ENCODE measurements around the gene JOSD1.

JOSD1 gene

DNA sequence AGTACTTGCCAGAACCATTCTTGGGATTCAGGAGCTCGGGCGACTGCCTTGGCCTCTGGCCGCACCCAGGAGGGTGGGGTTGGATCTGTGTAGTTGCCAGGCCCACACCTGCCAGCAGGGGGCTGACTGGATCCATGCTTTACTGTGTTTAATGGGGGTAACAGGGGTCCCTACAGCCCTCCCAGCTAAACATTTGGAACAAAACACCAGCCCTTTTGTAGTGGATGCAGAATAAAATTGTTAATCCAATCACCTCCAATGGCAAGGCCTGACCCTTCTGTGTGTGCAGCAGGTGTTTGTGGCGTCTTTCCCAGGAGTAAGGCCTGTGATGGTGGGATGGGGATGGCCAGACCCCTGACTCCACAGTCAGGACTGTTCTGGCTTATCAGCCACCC is 32.6 kb upstream of the JOSD1 start:
- DNase-seq (ENCODE audit: low spot score) = peak; percentile 65

DNA sequence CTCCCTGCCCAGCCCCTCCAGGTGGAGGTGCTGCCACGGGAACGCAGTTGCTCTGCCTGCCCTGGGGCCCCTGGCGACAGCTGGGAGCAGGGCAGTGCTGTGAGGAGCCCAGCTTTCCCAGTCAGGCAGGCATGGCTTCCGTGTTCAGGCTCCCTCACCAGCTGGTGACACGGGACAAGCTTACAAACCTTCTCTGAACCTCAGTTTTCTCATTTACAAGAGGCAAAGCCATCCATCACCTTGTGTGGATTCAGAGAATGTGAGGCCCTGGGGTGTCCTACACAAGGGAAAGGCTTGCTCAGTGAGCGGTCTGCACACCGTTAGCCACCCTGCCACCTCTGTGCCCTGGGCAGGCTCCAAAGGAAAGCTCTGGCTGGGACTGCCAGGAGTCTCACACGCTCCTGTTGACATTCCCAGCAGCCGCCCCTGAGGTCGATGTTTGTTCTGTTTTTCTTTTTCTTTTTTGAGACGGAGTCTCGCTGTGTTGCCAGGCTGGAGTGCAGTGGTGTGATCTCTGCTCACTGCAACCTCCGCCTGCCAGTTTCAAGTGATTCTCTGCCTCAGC is 31.6 kb upstream of the JOSD1 start:
- DNase-seq (ENCODE audit: low spot score) = no peak

GRCh38 chr22:38731703-38732161 is 31.0 kb upstream of the JOSD1 start:
- DNase-seq (ENCODE audit: low spot score) = no peak

DNA sequence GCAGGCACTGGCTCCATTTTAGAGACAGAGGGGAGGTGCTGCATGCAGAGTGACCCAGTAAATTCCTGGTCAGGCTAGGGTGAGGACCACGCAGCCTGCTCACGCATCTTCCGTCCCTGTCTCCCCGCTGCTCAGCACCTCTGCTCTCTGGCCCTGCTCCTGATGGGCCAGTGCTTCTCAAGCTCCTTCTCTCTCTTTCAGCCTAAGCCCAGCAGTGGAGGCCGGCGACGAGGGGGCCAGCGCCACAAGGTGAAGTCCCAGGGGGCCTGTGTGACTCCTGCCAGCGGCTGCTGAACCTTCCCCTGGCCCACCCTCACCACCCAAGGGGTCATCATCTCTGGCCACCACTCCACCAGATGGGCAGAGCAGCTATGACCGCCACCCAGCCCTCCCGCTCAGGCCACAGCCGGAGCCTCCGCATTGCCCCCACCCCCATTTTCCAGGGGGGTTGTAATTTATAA is 29.7 kb upstream of the JOSD1 start:
- no peak for DNase-seq (ENCODE audit: low spot score)

DNA sequence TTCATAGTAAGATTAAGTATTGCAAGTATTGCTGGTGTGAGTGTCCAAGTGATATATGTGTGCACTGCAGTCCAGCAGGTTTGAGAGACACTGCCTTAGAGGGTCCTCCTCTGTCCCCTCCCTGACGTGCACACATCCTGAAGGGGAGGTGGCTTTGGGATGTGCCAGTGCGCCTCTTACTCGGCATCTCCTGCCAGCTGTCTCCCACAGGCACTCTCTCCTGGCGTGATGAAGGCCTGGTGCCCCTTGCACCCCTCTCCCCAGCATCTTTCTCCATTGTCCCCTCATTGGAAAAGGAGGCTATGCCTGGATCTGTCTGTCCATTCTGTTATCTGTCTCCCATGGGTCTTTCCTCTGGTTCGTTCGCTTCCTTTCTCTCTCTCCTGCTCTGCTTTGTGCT is 29.2 kb upstream of the JOSD1 start:
- no peak for DNase-seq (ENCODE audit: low spot score)

DNA sequence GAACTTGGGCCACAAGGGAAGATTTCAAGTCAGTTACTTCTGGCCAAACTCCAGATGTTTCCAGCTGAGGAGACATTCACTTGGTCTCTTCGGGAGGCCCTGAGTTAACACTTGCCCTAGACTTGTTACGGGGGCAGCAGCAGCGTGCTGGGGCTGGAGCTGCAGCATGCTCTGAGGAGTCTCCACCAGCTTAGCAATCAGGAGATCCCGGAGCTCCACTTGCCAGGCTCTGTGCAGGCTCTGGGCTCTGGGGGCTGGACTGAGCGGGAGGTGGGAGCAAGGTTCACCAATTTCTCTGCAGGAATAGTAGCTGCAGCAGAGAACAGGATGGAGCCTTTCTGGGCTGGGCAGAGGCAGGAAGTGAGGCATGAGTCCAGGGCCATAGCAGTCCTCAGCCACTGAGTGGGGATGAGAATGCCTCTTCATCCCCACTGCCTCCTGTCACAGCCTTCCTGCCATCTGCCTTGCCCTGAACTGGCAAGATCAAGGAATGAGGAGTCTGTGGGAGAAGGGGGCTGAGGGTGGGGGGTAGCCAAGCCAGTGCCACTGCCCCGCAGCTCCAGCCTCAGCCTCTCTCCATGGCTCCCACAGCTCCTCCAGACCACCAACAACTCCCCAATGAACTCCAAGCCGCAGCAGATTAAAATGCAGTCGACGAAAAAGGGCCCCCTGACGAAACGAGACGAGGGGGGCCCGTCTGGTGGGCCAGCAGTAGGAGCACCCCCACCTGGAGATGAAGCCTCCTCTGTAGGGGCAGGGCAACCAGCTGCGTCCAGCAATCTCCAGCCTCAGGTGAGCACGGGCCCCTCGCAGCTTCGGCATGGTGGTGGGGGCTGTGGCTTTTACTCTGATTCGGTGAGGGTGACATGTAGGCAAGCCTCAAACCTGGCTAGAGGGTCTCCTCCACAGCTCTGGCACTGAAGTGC is 28.4 kb upstream of the JOSD1 start:
- DNase-seq (ENCODE audit: low spot score) = no peak

- DNase-seq (ENCODE audit: low spot score) = no peak
Measured at GRCh38 chr22:38727530-38728451, 27.0 kb upstream of the JOSD1 start.

- no peak for DNase-seq (ENCODE audit: low spot score)
Measured at GRCh38 chr22:38727123-38727522, 26.4 kb upstream of the JOSD1 start.

DNA sequence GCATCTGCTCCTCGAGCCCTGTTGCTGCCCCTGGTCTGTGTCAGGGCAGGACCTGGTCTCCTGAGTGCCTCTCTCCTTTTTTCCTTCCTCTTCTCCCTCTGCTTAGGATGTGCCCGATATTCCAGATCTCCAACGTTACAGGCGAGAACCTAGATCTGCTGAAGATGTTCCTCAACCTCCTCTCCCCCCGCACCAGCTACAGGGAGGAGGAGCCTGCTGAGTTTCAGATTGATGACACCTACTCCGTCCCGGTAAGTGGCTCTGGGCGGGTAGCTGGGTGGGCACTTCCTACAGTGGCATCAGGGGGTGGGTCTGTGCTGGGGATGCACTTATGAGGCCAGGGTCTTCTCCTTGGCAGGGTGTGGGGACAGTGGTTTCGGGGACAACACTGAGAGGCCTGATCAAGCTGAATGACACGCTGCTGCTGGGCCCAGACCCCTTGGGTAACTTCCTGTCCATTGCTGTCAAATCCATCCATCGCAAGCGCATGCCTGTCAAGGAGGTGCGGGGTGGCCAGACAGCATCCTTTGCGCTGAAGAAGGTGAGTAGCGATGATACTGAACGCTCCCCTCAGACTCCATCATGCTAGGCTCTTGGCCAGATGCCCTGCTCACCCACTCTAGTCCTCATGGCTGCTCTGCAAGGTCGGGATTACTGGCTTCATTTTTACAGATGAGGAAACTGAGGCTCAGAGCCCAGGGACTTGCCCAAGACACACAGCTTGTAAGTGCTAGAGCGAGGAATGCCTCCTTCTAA is 25.3 kb upstream of the JOSD1 start:
- DNase-seq (ENCODE audit: low spot score) = no peak

DNA sequence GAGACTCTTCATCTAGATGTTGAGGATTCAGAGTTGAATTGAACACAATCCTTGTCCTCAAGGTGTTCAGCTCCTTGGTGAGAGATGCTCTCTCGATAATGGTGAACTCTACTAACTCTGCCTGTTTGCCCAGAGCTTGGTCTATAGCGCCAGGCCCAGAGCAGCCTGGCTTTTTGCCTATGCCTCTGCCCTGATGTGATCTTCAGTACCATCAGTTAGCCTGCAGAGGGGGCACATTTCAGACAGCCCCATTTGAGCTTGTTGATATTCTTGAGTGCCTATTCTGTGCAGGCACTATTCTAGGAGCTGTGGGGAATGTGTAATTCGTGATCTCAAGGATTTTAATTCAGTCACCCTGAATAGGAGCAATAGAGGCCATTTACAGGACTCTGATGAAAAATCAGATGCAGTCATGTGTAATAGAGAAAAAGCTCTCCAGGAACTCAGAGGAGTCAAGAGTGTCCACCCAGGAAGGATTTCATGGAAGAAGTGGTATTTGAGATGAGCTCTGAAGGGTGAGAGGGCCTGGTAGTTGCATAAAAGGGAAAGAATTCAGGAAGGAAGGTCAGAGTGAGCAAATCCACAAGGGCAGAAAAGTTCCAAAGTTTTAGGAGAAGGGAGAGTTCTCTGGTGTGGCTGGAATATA is 24.3 kb upstream of the JOSD1 start:
- peak; percentile 57 for DNase-seq (ENCODE audit: low spot score)

DNA sequence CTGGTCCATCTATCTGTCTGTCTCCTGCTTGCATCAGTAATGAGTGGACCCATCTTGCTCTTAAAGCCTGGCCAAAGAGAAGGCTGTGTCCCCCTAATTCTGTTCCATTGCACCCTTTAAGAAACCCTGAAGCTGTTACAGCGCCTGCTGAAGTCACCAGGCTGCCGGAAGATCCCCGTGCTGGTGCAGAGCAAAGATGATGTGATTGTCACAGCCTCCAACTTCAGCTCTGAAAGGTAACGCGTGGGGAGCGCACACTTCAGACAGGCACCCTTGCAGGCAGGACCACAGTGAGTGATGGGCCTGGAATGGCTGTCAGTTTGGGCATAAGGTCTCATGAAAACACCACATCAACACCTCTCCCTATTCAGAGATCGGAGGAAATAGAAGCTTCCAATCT is 23.4 kb upstream of the JOSD1 start:
- no peak for DNase-seq (ENCODE audit: low spot score)

DNA sequence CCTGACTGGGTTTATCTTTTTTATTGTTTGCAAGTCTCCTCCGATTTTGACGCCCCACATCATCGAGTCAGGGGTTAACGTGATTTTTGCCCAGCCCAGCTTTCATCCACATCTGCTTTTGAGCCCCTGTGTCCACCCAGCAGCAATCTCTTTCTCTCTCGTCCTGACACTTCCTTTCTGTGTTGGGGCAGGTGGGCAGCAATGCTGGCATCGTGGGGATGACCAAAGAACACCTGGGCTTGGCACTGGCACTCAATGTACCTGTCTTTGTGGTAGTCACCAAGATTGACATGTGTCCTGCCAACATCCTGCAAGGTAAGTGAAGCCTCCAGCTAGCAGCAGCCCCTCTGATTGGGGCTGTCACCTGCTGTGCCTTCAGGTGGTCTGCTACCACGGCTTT is 20.8 kb upstream of the JOSD1 start:
- no peak for DNase-seq (ENCODE audit: low spot score)

DNA sequence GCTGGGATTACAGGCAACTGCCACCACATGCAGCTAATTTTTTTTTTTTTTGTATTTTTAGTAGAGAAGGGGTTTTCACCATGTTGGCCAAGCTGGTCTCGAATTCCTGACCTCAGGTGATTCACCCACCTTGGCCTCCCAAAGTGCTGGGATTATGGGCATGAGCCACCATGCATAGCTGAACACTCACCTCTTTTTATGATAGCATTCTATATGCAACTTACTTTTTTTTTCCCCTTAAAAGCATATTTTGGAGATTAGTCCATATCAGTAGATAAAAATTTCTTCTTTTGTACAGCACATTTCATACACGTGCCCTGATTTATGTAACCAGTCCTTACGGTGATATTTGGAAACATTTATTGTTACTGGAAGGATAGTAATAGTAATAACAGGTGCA is 19.6 kb upstream of the JOSD1 start:
- DNase-seq (ENCODE audit: low spot score) = no peak

DNA sequence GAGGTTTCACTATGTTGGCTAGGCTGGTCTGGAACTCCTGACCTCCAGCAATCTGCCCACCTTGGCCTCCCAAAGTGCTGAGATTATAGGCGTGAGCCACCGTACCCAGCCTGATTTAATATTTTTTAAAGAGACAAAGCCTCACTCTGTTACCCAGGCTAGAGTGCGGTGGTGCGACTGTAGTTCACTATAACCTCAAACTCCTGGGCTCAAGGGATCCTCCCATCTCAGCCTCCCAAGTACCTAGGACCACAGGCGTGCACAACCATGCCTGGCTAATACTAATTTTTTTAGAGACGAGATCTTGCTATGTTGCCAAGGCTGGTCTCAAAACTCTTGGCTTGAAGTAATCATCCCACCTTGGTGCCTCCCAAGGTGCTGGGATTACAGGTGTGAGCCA is 18.5 kb upstream of the JOSD1 start:
- DNase-seq (ENCODE audit: low spot score) = no peak

- no peak for DNase-seq (ENCODE audit: low spot score)
Measured at GRCh38 chr22:38718414-38718813, 17.7 kb upstream of the JOSD1 start.

- DNase-seq (ENCODE audit: low spot score) = no peak
Measured at GRCh38 chr22:38717244-38717643, 16.5 kb upstream of the JOSD1 start.

GRCh38 chr22:38716826-38717225 is 16.1 kb upstream of the JOSD1 start:
- no peak for DNase-seq (ENCODE audit: low spot score)

GRCh38 chr22:38716271-38716670 is 15.5 kb upstream of the JOSD1 start:
- no peak for DNase-seq (ENCODE audit: low spot score)

- no peak for DNase-seq (ENCODE audit: low spot score)
Measured at GRCh38 chr22:38715852-38716251, 15.1 kb upstream of the JOSD1 start.

GRCh38 chr22:38715176-38715764 is 14.5 kb upstream of the JOSD1 start:
- no peak for DNase-seq (ENCODE audit: low spot score)

DNA sequence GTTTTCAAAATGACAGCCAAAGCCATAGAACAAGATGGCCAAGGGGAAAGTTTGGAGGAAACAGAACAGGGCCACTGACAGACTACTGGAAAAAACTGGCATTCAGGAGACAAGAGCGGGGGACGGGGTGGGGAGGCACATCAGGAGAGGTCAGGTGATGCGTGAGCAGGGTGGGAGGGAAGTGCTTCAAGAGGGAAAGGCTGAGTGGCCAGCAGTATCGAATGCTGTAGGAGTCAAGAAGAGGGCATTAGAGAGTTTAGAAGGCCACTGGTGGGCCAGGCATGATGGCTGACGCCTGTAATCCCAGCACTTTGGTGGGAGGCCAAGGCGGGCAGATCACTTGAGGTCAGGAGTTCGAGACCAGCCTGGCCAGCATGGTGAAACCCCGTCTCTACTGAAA is 13.2 kb upstream of the JOSD1 start:
- DNase-seq (ENCODE audit: low spot score) = no peak

Data from germinal center (tissue), 1 donor.